DMS153 treated with DMSO at 0.1 percent for 48 hours (cell line): Measurements from ENCODE around the gene TMA7.
"Not testable (repeated sequence)": the region's sequence is repeated elsewhere in the genome, so short reads cannot be mapped to it uniquely, and the experiment has no call there.

Source experiments
- DNase-seq: peaks from one replicate; lab custom pipeline; 2025; ENCODE audit not compliant: unreplicated experiment; lab: John Stamatoyannopoulos, UW

TMA7 gene

GRCh38 chr3:48467110-48467454, 27.0 kb downstream of the TMA7 start:
- no peak for DNase-seq

GRCh38 chr3:48467473-48468267, 27.6 kb downstream of the TMA7 start:
- no peak for DNase-seq

GRCh38 chr3:48468329-48468731, 28.3 kb downstream of the TMA7 start:
- DNase-seq = no peak

- DNase-seq = no peak
Measured at GRCh38 chr3:48469046-48469915, 29.2 kb downstream of the TMA7 start.

GRCh38 chr3:48470286-48470685, 30.2 kb downstream of the TMA7 start:
- no peak for DNase-seq

- DNase-seq = no peak
Measured at GRCh38 chr3:48472673-48472922, 32.5 kb downstream of the TMA7 start.

GRCh38 chr3:48472923-48473616, 33.0 kb downstream of the TMA7 start:
- peak; percentile 18 for DNase-seq

- DNase-seq = no peak
Measured at GRCh38 chr3:48473617-48473952, 33.5 kb downstream of the TMA7 start.

GRCh38 chr3:48474031-48474430, 34.0 kb downstream of the TMA7 start:
- DNase-seq = not testable (repeated sequence)

- no peak for DNase-seq
Measured at GRCh38 chr3:48474619-48475018, 34.6 kb downstream of the TMA7 start.

GRCh38 chr3:48475188-48475587, 35.1 kb downstream of the TMA7 start:
- no peak for DNase-seq

- no peak for DNase-seq
Measured at GRCh38 chr3:48476426-48477053, 36.5 kb downstream of the TMA7 start.

- no peak for DNase-seq
Measured at GRCh38 chr3:48477959-48478520, 38.0 kb downstream of the TMA7 start.

- no peak for DNase-seq
Measured at GRCh38 chr3:48478626-48479555, 38.8 kb downstream of the TMA7 start.

- DNase-seq = not testable (repeated sequence)
Measured at GRCh38 chr3:48480891-48481290, 40.8 kb downstream of the TMA7 start.

- not testable (repeated sequence) for DNase-seq
Measured at GRCh38 chr3:48482822-48483221, 42.8 kb downstream of the TMA7 start.

- DNase-seq = no peak
Measured at GRCh38 chr3:48486952-48487351, 46.9 kb downstream of the TMA7 start.

GRCh38 chr3:48492461-48493202, 52.6 kb downstream of the TMA7 start:
- no peak for DNase-seq

GRCh38 chr3:48493203-48493501, 53.1 kb downstream of the TMA7 start:
- no peak for DNase-seq
